GM18505 (cell line): Measurements from ENCODE around the gene ANKZF1.

Experiments used
- ATAC-seq: cut with Tn5 transposase; IDR thresholded peaks from one replicate; pipeline ENCODE4 v1.9.1; 2021; ENCODE audit not compliant: unreplicated experiment
- POLR2A ChIP-seq: IDR thresholded peaks from 4 replicates; pipeline ENCODE4 v1.6.1; 2011; ENCODE audit warnings: borderline replicate concordance; ENCODE audit not compliant: insufficient read depth, insufficient read length; ENCODE audit errors: extremely low read depth

The ANKZF1 gene

DNA sequence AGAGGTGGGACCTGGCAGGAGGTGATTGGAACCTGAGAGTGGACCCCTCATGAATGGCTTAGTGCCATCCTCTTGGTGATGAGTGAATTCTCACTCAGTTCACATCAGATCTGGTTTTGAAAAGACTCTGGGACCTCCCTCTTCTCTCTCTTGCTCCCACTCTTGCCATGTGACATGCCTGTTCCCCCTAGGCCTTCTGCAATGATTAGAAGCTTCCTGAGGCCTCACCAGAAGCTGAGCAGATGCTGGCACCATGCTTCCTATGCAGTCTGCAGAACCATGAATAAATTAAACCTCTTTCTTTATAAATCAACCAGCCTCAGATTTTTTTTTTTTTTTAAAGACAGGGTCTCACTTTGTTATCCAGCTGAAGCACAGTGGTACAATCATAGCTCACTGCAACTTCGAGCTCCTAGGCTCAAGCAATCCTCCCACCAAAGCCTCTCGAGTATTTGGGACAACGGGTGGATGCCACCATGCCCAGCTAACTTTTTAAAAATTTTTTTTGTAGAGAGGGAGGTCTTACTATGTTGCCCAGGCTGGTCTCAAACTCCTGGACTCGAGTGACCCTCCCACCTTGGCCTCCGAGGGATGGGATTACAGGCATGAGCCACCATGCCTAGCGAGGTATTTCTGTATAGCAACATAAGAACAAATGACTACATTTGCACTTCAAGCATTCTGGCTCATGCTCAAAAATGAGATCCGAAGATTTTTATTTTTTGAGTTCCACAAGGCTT is 25.0 kb upstream of the ANKZF1 start:
- ATAC-seq = no peak
- TF ChIP-seq POLR2A = no peak

GRCh38 chr2:219205165-219205538 is 24.5 kb upstream of the ANKZF1 start:
- ATAC-seq = no peak
- TF ChIP-seq POLR2A = no peak

DNA sequence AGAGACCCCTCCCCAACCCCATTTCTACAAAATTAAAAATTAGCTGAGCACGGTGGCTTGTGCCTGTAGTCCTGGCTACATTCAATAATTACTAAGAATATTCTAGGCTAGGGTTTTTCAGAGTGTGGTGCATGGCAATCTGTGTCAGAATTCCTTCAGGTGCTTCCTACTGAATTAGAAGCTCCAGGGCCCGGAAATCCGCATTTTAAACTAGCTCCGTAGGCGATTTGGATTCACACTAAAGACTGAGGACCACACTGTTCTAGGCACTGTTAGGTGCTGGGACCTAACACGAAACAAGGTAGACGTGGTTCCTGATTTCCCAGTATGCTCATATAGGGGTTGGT is 23.7 kb upstream of the ANKZF1 start:
- ATAC-seq = no peak
- TF ChIP-seq POLR2A = no peak

- peak; percentile 95 for ATAC-seq
- peak; percentile 99 for TF ChIP-seq POLR2A
Measured at GRCh38 chr2:219206328-219207133, 23.1 kb upstream of the ANKZF1 start, which contains the start of gene ZFAND2B. ZFAND2B (plus strand) TSS chr2:219206782; CDS start chr2:219206988, 206 bp downstream.

DNA sequence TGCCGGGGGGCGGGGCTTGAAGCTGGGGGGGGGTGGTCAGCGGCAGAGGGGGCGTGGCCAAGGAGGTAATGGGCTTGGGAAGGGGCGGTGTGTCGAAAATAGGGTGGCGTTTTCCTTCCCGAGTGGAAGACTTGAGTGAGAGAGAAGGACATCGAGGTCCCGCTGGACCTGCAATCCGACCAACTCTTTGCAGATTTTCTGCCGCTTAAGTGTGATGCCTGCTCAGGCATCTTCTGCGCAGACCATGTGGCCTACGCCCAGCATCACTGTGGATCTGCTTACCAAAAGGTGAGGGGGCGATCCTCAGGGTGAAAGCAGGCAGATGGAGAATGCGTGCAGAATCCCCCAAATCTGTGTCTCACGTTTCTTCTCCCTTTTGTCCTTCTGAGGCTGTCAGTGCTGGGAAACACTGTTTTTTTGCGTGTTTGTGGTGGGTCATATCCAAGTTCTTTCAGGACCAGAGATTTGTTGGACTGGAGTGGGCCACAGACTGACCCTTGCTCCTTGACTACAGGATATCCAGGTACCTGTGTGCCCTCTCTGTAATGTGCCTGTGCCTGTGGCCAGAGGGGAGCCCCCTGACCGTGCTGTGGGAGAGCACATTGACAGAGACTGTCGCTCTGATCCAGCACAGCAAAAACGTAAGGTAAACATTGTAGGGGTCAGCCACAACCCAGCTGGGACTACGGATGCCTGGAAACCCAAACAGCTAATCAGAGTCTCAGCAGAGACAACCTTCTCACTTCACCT is 22.3 kb upstream of the ANKZF1 start:
- no peak for ATAC-seq
- no peak for TF ChIP-seq POLR2A

GRCh38 chr2:219207884-219208740 is 21.5 kb upstream of the ANKZF1 start:
- TF ChIP-seq POLR2A = no peak
- ATAC-seq = no peak

DNA sequence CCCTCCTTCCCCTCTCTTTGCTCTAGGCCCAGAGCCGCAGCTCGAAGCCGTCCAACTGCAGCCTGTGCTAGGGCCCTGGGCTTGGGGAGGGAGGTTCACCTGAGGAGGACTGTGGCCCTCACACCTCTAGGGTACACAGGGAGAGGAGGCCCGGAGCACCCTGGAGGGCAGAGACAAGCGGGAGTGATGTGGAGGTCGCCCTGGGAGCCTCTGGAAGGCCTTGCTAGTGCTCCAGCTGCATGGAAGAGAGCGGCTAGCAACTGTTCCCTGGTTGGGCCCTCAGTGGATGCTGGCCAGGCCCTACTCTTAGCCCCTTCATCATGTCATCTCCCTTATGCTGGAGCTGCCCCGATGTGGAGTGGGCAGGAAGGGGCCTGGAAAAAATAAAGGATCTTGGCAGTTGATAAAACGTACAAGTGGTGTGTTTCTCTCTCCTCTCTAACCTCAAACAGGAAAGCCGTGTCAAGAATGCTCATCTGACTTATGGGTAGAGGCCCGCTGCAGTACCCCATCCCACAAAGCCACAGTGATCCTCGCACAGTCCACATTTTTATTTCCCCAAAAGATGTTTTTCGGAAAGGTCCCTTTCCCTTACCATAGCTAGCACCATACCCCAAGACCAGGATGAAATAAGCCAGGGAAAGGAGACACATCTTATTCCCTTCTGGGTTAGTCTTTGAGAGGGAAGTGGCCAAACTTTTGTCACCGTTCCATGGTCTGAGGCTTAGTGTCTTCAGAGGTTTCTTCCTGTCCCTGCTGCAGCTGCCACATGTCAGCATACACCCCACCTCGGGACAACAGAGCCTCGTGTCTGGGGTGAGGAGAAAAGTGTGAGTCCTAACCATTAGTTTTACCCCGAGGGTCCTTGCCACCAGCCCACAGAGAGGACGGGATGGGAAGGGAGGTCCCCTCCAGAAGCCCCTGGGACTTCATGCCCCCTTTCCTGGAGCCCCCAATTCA is 20.1 kb upstream of the ANKZF1 start:
- TF ChIP-seq POLR2A = no peak
- ATAC-seq = no peak

DNA sequence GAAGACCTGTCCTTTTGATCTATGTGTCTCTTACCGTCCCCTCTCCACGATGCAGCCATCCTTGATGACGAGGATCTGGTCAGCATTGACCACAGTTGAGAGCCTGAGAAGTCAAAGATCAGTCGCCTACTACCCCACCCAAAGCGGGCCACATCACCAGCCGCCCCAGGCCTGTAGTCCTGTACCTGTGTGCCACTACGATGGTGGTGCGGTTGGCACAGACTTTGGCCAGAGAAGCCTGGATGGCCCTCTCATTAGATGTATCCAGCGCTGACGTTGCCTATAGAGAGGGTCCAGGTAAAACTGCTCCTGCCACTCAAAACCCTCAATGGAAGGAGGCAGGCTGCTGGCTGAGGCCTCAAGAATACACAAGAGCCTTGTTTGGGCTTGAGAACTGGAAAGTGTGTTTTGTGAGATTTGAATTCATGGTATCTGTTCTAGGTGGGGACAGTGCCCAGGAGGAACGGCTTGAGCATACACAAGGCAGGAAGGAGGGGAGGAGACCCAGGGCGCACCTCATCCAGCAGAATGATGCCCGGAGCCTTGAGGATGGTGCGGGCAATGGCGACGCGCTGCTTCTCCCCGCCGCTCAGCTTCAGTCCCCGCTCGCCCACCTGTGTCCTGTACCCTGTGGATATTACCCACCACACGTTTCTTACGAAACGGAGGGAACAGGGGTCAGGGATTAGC is 19.3 kb upstream of the ANKZF1 start:
- ATAC-seq = no peak
- no peak for TF ChIP-seq POLR2A

DNA sequence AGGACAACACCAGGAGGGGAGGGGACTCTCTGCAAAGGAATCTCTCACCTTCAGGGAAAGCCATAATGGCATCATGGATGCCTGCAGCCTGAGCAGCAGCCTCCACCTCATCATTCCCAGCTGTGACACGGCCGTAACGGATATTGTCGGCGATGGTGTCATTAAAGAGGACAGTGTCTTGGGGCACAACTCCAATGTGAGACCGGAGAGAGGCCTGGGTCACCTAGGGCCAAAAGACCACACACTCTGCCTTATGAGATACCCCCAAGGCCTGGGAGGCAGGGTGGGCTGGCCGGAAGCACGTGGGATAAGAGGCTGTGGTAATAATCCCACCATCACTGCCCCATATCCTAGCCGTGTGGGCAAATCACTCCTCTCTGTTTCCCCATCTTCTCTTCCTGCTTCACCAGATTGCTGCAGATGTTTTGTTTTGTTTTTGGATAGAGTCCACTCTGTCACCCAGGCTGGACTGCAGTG is 18.7 kb upstream of the ANKZF1 start:
- TF ChIP-seq POLR2A = no peak
- no peak for ATAC-seq

- TF ChIP-seq POLR2A = no peak
Measured at GRCh38 chr2:219213026-219213415, 16.6 kb upstream of the ANKZF1 start.

DNA sequence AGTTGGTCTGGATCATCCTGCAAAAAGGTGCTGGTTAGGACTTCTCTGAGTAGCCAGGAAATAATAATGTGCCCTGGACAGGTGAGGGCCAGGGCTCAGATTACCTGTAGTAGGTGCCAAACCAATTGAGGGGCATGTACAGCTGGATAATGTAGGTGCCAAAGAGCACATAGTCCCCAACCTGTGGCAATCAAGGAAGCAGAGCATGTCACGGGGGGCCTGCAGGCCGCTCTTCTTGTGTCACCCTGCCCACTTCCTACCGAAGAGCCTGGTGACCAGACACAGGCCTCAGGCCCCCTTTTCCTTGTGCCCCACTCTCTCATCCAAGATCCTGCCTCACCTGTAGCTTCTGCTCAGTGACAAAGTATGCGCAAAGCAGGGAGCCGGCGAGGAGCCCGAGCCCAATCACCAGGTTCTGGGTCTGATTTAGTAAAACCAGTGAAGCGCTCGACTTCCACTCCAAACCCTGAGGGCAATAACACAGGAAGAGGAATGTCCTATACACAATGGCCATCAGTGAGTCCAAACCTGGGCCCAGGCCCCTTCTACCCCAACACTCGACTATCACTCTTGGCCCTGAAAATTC is 16.0 kb upstream of the ANKZF1 start:
- TF ChIP-seq POLR2A = no peak
- no peak for ATAC-seq

More at GRCh38 chr2:219213026-219213415, 16.6 kb upstream of the ANKZF1 start:
- ATAC-seq = no peak
